GM21367 (cell line): ENCODE data around the gene MAP7.

ENCODE experiments used
- ATAC-seq: cut with Tn5 transposase; IDR thresholded peaks from one replicate; pipeline ENCODE4 v1.9.1; 2021; ENCODE audit not compliant: unreplicated experiment

Gene MAP7

DNA sequence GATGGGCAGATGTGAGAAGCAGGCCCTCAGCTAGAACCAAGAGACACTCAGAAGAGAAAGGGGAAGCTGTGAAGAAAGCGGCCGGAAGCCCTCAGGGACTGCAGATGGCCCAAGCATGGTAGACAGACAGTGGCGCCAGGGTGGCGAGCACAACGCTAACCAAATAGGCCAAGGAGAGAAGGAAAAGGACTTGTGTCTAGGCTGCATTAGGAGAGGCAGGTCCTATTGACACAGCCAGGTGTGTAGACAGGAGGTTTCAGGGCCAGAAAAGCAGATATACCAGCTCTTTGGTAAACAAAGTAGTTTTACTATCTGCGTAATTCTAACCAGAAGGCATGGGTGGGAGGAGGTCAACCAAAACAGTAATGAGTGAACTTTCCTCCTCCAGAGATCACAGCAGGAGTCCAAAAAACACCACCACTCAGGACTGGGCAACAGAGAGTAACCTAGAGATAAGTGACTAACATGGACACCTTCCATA is 15.8 kb upstream of the MAP7 start:
- no peak for ATAC-seq

DNA sequence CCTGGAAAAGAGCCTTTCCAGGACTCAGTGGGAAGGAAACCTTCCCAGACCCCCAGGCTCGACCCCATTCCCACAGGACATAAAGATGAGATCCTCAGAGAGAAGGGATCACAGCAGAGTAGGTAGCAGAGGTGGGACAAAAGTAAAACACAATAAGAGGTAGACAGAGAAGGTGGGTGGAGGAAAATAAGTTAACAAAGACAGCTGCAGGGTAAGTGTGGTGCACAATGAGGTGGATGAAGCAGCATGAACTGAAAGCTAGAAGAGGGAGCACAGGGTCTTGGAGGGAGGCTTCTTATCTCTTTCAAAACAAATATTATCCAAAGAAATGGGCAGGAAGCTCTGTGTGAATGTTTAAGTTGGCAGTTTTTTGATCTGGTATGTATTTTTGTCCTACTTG is 14.0 kb upstream of the MAP7 start:
- ATAC-seq, result no peak

- no peak for ATAC-seq
Observed at GRCh38 chr6:136563386-136564152, 13.3 kb upstream of the MAP7 start.

DNA sequence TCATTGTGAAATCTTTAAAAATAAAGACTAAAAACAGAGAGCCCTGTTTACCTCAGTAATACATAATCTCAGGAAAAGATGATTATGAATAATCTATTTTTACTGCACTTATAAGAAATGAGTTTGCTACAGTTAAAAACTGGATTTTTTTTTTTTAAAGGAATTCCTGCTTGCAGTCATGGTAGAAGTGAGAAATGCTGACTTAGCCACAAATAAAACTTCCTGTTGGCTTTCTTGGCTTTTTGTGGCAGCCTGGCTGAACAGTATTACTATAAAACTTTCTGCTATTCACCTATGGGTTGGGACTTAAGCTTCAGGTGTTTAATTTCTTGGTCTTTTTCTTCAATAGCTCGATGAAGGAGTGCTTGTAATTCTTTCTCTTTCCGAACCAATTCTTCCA is 12.0 kb upstream of the MAP7 start:
- ATAC-seq, result no peak

DNA sequence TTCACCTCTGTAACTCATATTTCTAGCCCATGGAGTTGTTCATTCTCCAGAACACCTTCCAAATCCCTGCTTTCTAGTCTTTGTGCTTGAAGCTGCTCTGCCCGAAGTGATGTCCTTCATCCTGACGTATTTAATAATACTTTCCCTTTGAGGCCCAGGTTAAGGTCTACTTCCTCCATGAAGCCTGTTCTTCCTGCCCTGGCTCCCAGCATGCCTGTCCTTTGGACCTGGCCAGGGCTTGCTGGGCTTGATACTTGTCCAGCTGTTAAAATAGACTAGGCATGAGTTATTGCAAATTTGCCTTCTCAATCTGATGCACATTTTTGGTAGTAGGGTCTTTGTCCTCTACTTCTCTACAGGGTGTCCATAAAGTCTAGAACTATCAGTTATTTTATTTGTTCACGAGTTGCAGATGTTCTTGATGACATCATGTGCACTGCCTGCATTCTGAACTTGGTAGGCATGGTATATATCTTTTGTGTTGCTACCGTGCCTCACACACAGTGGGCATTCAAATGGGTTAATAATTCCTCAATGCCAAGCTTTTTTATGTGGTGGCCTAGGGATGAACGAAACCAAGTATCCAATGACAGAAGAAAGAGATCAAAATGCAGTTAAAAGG is 3.1 kb upstream of the MAP7 start:
- no peak for ATAC-seq

DNA sequence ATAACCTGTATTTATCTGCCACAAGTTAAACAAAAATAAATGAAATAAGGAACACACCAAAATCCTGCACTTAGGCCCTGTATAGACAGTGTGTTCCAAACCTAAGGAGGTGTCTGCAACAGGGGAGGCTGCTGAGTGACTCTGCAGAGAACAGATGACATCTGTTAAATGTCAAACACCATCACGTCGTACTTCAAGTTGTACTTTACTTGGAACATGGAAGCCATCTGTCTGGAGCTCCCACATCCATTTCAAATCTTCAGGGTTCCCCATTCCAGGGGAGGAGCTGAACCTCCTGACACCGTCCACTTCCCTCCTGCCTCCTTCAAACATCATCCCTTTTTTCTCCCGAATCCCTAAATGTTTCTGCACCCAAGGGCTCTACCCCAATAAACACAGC is 1.8 kb upstream of the MAP7 start:
- no peak for ATAC-seq

- no peak for ATAC-seq
Observed at GRCh38 chr6:136551103-136551502, 881 bp upstream of the MAP7 start.

GRCh38 chr6:136550045-136550329 is 235 bp downstream of the MAP7 start:
- peak; percentile 49 for ATAC-seq

- no peak for ATAC-seq
Observed at GRCh38 chr6:136549300-136550044, 750 bp downstream of the MAP7 start.

DNA sequence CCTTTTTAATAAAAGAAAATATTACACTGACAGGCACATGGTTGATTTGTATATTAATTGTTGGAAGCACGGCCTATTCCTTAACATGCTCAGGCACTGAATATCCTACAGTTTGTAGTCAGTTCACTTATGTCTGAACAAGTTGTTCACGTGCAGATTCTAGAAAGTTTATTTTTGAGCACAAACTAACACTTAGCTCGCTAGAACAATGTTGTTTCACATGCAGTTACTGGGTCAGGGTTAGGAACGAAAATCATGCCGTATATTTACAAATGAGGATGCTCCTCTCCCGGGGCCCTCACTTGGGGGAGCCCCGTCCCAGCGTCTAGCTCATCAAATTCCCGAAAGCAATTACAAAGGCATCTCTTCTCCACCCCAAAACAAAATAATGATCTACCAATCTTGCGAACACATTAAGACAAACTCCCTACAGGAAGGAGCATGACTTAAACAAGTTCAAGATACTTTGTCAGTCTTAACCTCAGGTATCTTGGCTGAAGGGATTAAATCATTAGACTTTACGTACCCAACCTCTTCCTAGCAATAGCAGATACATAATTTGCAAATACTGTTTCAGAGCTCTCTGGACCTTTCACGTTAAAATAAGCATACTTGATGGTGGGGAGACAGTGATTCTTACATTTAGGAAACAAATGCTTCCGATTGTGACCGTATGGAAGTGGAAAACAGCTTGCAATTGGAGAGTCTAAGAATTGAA is 1.5 kb downstream of the MAP7 start:
- ATAC-seq, result no peak

GRCh38 chr6:136547871-136548270 is 2.4 kb downstream of the MAP7 start:
- no peak for ATAC-seq

- ATAC-seq, result no peak
Observed at GRCh38 chr6:136547336-136547735, 2.9 kb downstream of the MAP7 start.

DNA sequence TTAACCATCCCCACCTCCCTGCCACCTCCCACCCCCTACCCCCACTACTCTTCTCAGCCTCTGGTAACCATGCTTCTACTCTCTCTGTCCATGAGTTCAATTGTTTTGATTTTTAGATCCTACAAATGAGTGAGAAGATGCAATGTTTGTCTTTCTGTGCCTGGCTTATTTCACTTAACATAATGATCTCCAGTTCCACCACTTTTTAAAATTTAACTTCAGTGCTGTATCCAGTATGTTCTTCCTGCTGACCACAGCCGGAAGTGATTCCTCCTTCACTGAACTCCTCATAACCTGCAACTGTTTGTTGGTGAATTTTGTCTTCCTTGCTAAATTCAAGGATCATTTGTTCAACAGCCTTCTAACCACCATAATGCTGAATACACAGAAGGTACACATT is 3.9 kb downstream of the MAP7 start:
- no peak for ATAC-seq

- ATAC-seq, result no peak
Observed at GRCh38 chr6:136544326-136544725, 5.9 kb downstream of the MAP7 start.

DNA sequence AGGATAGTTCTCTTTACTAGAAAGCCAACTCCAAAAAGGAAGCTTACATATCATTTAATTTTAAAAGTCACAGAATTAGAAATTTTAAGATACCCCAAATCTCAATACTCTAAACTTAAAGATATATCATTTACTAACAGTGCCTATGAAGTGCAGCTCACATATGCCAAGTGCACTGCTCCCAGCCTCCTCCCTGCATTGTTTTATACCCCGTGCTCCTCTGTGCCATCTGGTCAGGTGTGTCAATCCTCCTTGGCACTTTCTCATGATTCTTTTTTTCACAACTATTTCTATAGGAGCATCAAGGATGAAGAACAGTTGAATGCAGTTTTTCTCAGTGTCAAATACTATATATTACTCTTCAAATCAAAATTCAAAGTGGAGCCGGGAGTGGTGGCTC is 8.8 kb downstream of the MAP7 start:
- no peak for ATAC-seq

DNA sequence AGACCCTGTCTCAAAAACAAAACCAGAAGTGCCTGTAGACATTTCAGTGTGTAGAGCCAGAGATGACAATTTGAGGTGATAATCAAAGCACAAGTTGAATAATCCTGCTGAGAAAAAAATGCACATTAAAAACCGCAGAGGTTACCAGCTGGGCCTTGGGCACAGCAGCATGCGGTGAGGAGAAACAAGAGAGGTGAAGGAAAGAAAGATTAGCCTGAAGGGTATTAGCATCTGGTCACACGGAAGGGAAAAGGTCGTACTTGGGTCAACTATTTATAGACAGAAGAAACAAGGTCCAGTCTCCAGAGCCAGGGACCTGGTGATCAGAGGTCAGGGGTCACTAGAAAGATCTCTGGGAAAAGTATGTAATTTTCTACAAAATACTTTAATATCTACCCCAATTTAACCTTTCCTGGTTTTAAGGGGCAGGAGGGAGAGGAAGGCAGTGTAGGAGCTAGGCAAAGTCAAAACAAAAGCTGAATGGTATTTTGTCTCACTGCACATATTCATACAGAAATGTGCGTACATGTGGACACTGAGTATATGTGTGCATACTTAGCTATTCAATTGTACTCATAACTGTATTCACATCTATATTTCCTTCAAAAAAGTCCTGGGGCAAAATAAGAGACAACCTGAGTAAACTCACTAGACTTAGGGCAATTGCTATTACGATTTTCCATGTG is 10.1 kb downstream of the MAP7 start:
- ATAC-seq, result no peak

DNA sequence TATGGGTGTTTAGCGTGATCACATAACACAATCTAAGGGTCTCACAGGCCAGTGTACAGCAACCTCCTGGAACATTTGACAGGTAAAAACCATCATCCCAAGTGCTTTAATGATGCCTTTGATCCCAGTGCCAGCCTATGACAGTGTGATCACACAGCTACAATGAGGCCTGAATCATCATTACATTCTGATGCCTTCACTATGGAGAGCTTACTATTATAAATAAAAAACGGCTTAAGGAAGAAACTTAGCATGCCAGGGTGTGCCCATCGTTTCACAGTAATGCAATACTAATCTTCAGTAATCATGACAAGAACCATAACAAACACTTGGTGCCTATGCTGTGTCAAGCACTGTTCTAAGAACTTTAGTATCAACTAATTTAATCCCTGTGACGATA is 11.4 kb downstream of the MAP7 start:
- ATAC-seq, result no peak

- no peak for ATAC-seq
Observed at GRCh38 chr6:136535880-136536650, 14.2 kb downstream of the MAP7 start.

DNA sequence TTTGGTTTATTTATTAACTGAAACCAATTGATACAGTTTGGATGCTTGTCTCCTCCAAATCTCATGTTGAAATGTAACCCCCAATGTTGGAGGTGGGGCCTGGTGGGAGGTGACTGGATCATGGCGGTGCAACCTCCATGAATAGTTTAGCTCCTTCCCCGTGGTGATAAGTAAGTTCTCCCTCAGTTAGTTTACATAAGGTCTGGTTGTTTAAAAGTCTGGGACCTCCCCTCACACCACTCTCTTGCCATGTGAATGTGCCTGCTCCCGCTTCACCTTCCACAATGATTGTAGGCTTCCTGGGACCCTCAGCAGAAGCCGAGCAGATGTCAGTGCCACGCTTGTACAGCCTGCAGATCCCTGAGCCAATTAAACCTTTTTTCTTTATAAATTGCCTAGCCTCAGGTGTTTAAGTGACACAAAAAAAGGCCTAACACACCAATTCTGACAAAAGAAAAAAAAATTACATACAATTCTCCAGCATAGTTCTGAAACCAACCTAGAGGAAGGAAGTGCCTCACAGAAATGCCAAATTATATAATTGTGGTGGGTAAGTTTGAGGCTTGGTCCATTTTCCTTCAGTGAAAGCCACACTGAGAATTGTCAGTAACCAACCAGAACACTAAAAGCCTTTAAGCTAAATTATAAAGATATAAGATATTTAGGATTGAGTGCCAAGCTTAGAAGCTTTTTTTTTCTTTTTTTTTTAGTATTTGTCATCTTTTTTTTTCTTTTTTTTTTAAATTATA is 15.0 kb downstream of the MAP7 start:
- no peak for ATAC-seq

DNA sequence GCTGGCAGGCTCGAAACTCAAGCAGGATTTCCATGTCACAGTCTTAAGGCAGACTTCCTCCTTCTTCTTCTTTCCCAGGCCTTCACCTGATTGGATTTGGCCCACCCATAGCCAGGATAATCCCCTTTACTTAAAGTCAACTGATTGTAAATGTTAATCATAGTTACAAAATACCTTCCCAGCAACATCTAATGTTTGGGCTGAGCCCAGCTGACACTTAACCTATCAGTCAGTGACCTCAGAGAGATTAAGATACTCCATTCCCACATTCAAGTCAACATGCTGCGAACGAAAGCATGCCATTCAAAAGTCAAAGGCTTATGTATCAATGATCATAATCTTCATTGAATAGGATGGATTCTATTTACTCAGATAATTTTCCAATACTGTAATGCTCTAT is 16.0 kb downstream of the MAP7 start:
- no peak for ATAC-seq
